Tibial nerve (tissue), 3 donors: ENCODE results near the gene PRELID2.

Experiments
- EP300 ChIP-seq, 2 donors: sonication (generic); formaldehyde crosslinking; IDR thresholded peaks; one replicate each; pipeline ENCODE4 v1.6.1; 2017; ENCODE audit warnings: antibody characterized with exemption in 2 of 2, mild to moderate bottlenecking in 1 of 2
- POLR2A ChIP-seq, 2 donors: fragments of 450-650 bp; IDR thresholded peaks; one replicate each; pipeline ENCODE4 v1.6.1; 2017; ENCODE audit warnings: antibody characterized with exemption in 2 of 2, mild to moderate bottlenecking in 2 of 2, moderate library complexity in 2 of 2

- TF ChIP-seq POLR2A (IDR thresholded peaks at IDR 0.05) (no peak), EP300 (IDR thresholded peaks at IDR 0.05) (no peak)
Observed at GRCh38 chr5:145841299-145841698, 6.2 kb upstream of the PRELID2 start.
